Hepatocyte (in vitro differentiated cells): Measurements from ENCODE around the gene TNN. TPM values are rescaled to one million over a fixed set of nuclear protein-coding genes. Genes with fewer than 3 reads are reported as not detected.

ENCODE experiments used
- DNase-seq: peaks from one replicate; pipeline ENCODE4 v3.0.0-alpha.2; 2016; ENCODE audit warnings: low spot score
- H2AFZ ChIP-seq: fragments of 200-600 bp; sonication (generic); 2 replicates; pipeline ENCODE4 v1.6.0; 2016; ENCODE audit warnings: antibody characterized with exemption, mild to moderate bottlenecking
- H3K27ac ChIP-seq: fragments of 200-600 bp; sonication (generic); 2 replicates; pipeline ENCODE4 v1.5.1; 2016; ENCODE audit warnings: mild to moderate bottlenecking
- H3K27me3 ChIP-seq: fragments of 200-600 bp; sonication (generic); 2 replicates; pipeline ENCODE4 v1.6.1; 2016
- H3K36me3 ChIP-seq: fragments of 200-600 bp; sonication (generic); replicated peaks from 2 replicates; pipeline ENCODE4 v1.5.1; 2016; ENCODE audit warnings: low read depth; ENCODE audit not compliant: insufficient read depth
- H3K4me1 ChIP-seq: fragments of 200-600 bp; sonication (generic); 2 replicates; pipeline ENCODE4 v1.5.1; 2016; ENCODE audit warnings: mild to moderate bottlenecking, moderate library complexity; ENCODE audit not compliant: insufficient read depth
- H3K4me2 ChIP-seq: fragments of 200-600 bp; sonication (generic); 2 replicates; pipeline ENCODE4 v1.6.0; 2016
- H3K4me3 ChIP-seq: fragments of 200-600 bp; sonication (generic); 2 replicates; pipeline ENCODE4 v1.5.1; 2016; ENCODE audit warnings: mild to moderate bottlenecking
- H3K79me2 ChIP-seq: fragments of 200-600 bp; sonication (generic); 2 replicates; pipeline ENCODE4 v1.6.0; 2017; ENCODE audit warnings: mild to moderate bottlenecking
- H3K9me2 ChIP-seq: fragments of 200-600 bp; sonication (generic); replicated peaks from 2 replicates; pipeline ENCODE4 v1.6.0; 2017; ENCODE audit warnings: mild to moderate bottlenecking; ENCODE audit not compliant: insufficient read depth
- H3K9me3 ChIP-seq: fragments of 200-600 bp; sonication (generic); 2 replicates; pipeline ENCODE4 v1.5.1; 2016; ENCODE audit warnings: low read depth, mild to moderate bottlenecking
- H4K20me1 ChIP-seq: fragments of 200-600 bp; sonication (generic); 2 replicates; pipeline ENCODE4 v1.6.0; 2016; ENCODE audit warnings: mild to moderate bottlenecking; ENCODE audit not compliant: insufficient read depth, poor library complexity, severe bottlenecking
- CTCF ChIP-seq: fragments of 200-600 bp; sonication (generic); IDR thresholded peaks from 2 replicates; pipeline ENCODE4 v1.5.1; 2016; ENCODE audit warnings: antibody characterized with exemption, mild to moderate bottlenecking; ENCODE audit not compliant: poor library complexity
- EZH2 ChIP-seq: fragments of 200-600 bp; sonication (generic); IDR thresholded peaks from 2 replicates; pipeline ENCODE4 v1.6.1; 2016; ENCODE audit warnings: antibody characterized with exemption, mild to moderate bottlenecking, borderline replicate concordance
- EZH2phosphoT487 ChIP-seq: fragments of 200-600 bp; sonication (generic); IDR thresholded peaks from one replicate; pipeline ENCODE4 v1.6.1; 2018; ENCODE audit warnings: antibody characterized with exemption, mild to moderate bottlenecking, low read depth, moderate library complexity; ENCODE audit not compliant: unreplicated experiment, severe bottlenecking
- WGBS: methylation state at CpG from one replicate; pipeline ENCODE4 v1.1.6; 2016; ENCODE audit warnings: low lambda C conversion rate; ENCODE audit errors: missing lambda C conversion rate; 5-methylcytosine and 5-hydroxymethylcytosine counted together
- polyA plus RNA-seq: library from polyadenylated mRNA; unstranded; fragments of >200 nt; fragmentation: Nextera tagmentation; extraction: Ambion mirVana; gene quantifications from 2 replicates; pipeline ENCODE4 v1.2.1, GENCODE V29; 2016
- total RNA-seq: library from RNA; depleted of rRNA; stranded (reverse); fragments of >200 nt; gene quantifications from 2 replicates; pipeline ENCODE4 v1.2.3, GENCODE V29; 2014

The TNN gene
- total and polyA plus RNA-seq, 2 experiments from 2014 or later = 0.33 to 0.51 TPM

GRCh38 chr1:175145899-175146528 lies 78.4 kb downstream of the TNN start:
- DNase-seq = no peak
- H3K9me3 ChIP-seq = no peaks in the 10 kb centered on the region
- H3K36me3 ChIP-seq = no peaks in the 10 kb centered on the region
- 51% methylated on average over 7 of the region's 7 CpGs for WGBS
- TF ChIP-seq EZH2 (no peak), EZH2phosphoT487 (no peak), CTCF (no peak)
- no peaks in the 10 kb centered on the region for H3K79me2 ChIP-seq
- no peaks in the 10 kb centered on the region for H3K9me2 ChIP-seq
- H3K4me1 ChIP-seq = peaks cover 7% of the 10 kb centered on the region
- H3K27me3 ChIP-seq = peaks cover 5% of the 10 kb centered on the region
- no peak overlapping the region for H3K4me3 ChIP-seq
- H3K27ac ChIP-seq = no peak overlapping the region
- H4K20me1 ChIP-seq = no peaks in the 10 kb centered on the region
- H3K4me2 ChIP-seq = peak overlapping the region; percentile 67
- H2AFZ ChIP-seq = no peak overlapping the region

- no peaks in the 10 kb centered on the region for H3K9me3 ChIP-seq
- no peaks in the 10 kb centered on the region for H3K9me2 ChIP-seq
- no peak overlapping the region for H3K27ac ChIP-seq
- peak; percentile 81 for DNase-seq
- WGBS = 21% methylated on average over 21 of the region's 21 CpGs
- H3K36me3 ChIP-seq = no peaks in the 10 kb centered on the region
- no peak for TF ChIP-seq EZH2phosphoT487
- peak; percentile 85 for TF ChIP-seq CTCF
- no peaks in the 10 kb centered on the region for H4K20me1 ChIP-seq
- no peaks in the 10 kb centered on the region for H3K79me2 ChIP-seq
- peaks cover 12% of the 10 kb centered on the region for H3K27me3 ChIP-seq
- peak overlapping the region; percentile 67 for H3K4me2 ChIP-seq
- peak overlapping the region; percentile 46 for H2AFZ ChIP-seq
- H3K4me3 ChIP-seq = no peak overlapping the region
- H3K4me1 ChIP-seq = peaks cover 7% of the 10 kb centered on the region
Observed at GRCh38 chr1:175146529-175147213, 79.0 kb downstream of the TNN start.

GRCh38 chr1:175147569-175147968 lies 79.9 kb downstream of the TNN start:
- Histone ChIP-seq H3K27me3 (peaks cover 17% of the 10 kb centered on the region), H3K36me3 (no peaks in the 10 kb centered on the region), H3K4me2 (no peak overlapping the region), H3K27ac (no peak overlapping the region), H2AFZ (no peak overlapping the region), H3K9me2 (no peaks in the 10 kb centered on the region), H3K9me3 (no peaks in the 10 kb centered on the region), H3K4me1 (peaks cover 7% of the 10 kb centered on the region), H3K79me2 (no peaks in the 10 kb centered on the region), H4K20me1 (no peaks in the 10 kb centered on the region), H3K4me3 (no peak overlapping the region)
- 95% methylated on average over 5 of the region's 5 CpGs for WGBS
- no peak for DNase-seq
- TF ChIP-seq EZH2 (no peak), EZH2phosphoT487 (no peak), CTCF (no peak)
